ENCODE data around the gene CSTA.
A peak's percentile ranks its signal among the peaks of the same experiment; 100 is the strongest.

The CSTA gene

GRCh38 chr3:122382888-122383666 is 58.0 kb downstream of the CSTA start, which contains the start of gene MIX23:
MIX23 (minus strand) TSS chr3:122383231; CDS start chr3:122383224, 7 bp downstream.
- DNase-seq: peak; percentile 6 to 91 (median 77)

GRCh38 chr3:122383771-122384697 is 59.0 kb downstream of the CSTA start, which contains the start of gene FAM162A:
FAM162A (plus strand) TSS chr3:122384182; CDS start chr3:122384266, 84 bp downstream.
- peak; percentile 43 to 95 (median 89) for DNase-seq

DNA sequence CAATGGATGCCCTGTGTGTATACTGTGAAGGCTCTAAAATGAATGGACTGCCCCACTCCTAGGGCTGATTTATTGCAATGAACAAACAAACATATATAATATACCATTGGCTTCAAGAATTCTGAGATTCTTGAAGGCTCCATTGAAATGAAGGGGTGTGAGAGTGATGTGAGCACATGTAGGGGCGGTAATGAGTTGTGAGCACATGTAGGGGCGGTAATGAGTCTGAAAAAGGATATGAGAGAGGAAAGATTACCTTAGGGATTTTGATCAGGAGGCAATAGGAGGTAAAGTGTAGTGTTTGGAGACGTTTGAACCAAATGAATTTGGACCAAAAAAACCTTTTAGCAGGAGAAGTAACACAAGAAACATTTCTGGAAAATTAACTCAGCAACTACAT is 62.7 kb downstream of the CSTA start:
- DNase-seq: no peak

DNA sequence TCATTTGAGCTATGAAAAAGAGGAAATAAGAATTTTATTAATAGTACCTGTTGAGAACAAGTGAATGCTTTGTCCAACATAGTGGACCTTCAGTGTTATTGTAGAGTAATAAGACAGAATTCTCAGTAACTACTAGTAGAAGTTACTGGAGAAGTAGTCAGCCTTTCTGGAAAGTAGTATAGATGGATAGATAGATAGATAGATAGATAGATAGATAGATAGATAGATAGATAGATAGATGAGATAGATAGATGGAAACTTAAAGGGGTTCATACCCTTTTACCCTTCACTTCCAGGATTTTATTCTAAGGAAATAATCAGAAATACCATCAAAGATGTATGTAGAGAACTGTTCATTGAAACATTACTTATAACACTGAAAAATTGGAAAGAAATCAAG is 64.1 kb downstream of the CSTA start:
- DNase-seq: no peak

DNA sequence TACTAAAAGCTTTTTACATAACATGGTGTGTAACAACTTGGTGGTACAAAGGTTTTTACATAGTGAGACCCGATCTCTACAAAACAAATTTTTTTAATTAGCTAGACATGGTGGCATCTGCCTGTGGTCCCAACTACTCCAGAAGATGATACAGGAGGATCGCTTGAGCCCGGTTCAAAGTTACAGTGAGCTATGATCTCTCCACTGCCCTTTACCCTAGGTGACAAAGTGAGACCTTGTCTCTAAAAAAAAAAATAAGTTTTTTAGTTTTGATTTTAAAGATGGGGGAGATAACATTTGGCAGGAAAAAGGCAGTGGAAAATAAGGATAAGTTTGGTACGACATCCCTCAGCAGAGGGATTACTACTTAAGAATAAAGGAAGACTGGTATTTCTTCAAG is 64.8 kb downstream of the CSTA start:
- DNase-seq: no peak

DNA sequence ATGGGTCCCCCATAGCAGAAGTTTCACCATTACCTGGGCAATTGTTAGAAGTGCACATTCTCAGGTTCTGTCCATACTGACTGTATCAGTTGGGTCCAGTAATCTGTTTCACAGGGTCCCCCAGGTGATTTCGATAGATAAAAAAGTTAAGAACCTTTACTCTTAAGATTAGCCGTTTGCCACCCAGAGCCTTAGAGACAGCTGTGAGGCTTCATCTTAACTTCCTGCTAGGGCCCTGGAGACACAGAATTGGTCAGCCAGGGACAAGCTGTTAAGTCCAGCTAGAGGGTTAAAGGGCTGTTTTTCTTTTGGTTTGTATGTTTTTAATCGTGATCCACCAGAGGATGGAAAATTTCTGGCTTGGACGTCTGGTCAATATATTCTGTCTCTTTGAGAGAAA is 65.6 kb downstream of the CSTA start:
- DNase-seq: no peak
